ENCODE measurements around the gene TRIP10. TPM values are rescaled to one million over a fixed set of nuclear protein-coding genes. Genes with fewer than 3 reads are reported as not detected.

TRIP10 gene
- total and polyA plus RNA-seq, 2 of the 13 experiments (the other 11 are each of a cell fraction or from before 2014, with no cell fraction given): 32.5 to 33.2 TPM

DNA sequence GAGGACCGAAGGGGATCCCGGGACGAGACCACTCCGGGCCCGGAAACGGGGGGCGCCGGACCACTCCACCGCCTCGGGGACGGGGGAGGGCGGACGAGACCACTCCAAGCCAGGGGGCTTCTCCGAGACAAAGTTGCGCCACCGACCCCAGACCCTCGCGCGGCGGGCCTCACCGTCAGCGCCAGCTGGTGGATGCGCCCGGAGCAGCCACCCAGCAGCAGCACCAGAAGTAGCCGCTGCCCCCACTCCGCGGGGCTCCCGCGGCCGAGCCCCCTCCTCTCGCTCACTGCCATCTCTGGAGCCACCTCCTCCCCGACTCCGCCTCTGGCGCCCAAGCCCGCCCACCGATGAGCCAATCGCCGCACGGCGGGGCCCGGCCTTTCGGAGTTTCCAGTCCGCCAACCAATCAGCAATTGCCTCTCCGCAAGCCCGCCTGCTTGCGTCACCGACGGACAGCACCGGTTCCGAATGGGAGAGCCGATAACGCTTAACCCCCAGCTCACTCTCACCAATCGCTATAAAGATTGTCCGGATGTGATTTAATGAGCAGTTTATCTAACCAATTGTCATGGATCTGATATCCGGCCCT lies 2.1 kb upstream of the TRIP10 start, which contains the start of gene GPR108 (continued):
- TF ChIP-seq, protein P1, sequence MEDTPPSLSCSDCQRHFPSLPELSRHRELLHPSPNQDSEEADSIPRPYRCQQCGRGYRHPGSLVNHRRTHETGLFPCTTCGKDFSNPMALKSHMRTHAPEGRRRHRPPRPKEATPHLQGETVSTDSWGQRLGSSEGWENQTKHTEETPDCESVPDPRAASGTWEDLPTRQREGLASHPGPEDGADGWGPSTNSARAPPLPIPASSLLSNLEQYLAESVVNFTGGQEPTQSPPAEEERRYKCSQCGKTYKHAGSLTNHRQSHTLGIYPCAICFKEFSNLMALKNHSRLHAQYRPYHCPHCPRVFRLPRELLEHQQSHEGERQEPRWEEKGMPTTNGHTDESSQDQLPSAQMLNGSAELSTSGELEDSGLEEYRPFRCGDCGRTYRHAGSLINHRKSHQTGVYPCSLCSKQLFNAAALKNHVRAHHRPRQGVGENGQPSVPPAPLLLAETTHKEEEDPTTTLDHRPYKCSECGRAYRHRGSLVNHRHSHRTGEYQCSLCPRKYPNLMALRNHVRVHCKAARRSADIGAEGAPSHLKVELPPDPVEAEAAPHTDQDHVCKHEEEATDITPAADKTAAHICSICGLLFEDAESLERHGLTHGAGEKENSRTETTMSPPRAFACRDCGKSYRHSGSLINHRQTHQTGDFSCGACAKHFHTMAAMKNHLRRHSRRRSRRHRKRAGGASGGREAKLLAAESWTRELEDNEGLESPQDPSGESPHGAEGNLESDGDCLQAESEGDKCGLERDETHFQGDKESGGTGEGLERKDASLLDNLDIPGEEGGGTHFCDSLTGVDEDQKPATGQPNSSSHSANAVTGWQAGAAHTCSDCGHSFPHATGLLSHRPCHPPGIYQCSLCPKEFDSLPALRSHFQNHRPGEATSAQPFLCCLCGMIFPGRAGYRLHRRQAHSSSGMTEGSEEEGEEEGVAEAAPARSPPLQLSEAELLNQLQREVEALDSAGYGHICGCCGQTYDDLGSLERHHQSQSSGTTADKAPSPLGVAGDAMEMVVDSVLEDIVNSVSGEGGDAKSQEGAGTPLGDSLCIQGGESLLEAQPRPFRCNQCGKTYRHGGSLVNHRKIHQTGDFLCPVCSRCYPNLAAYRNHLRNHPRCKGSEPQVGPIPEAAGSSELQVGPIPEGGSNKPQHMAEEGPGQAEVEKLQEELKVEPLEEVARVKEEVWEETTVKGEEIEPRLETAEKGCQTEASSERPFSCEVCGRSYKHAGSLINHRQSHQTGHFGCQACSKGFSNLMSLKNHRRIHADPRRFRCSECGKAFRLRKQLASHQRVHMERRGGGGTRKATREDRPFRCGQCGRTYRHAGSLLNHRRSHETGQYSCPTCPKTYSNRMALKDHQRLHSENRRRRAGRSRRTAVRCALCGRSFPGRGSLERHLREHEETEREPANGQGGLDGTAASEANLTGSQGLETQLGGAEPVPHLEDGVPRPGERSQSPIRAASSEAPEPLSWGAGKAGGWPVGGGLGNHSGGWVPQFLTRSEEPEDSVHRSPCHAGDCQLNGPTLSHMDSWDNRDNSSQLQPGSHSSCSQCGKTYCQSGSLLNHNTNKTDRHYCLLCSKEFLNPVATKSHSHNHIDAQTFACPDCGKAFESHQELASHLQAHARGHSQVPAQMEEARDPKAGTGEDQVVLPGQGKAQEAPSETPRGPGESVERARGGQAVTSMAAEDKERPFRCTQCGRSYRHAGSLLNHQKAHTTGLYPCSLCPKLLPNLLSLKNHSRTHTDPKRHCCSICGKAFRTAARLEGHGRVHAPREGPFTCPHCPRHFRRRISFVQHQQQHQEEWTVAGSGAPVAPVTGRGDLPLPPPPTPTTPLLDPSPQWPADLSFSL (CRISPR knock-in tag; IDR thresholded peaks at IDR 0.05): no peak
- TF ChIP-seq ZNF138 (CRISPR knock-in tag; IDR thresholded peaks at IDR 0.05; ENCODE audit: low read depth) (no peak), CREM (IDR thresholded peaks at IDR 0.05) (no peak; the same call in 1 of the 2 replicates), CREM (CRISPR knock-in tag; IDR thresholded peaks at IDR 0.05) (peak; percentile 74; the same call in 1 of the 2 replicates), ZBTB42 (CRISPR knock-in tag; IDR thresholded peaks at IDR 0.05) (no peak; the same call in 1 of the 2 replicates), ZNF24 (IDR thresholded peaks at IDR 0.05) (no peak), SNRNP70 (IDR thresholded peaks at IDR 0.05; ENCODE audit: low read depth, low read length) (no peak), NFYC (CRISPR knock-in tag; IDR thresholded peaks at IDR 0.05) (peak; percentile 99), SP1 (IDR thresholded peaks at IDR 0.05) (peak; percentile 56), SP1 (CRISPR knock-in tag; IDR thresholded peaks at IDR 0.05) (peak; percentile 79), U2AF2 (IDR thresholded peaks at IDR 0.05; ENCODE audit: low read depth, low read length) (no peak), SRSF9 (IDR thresholded peaks at IDR 0.05; ENCODE audit: borderline replicate concordance, insufficient read depth, low read depth, low read length, poor library complexity, severe bottlenecking) (no peak), CHD4 (IDR thresholded peaks at IDR 0.05; ENCODE audit: borderline replicate concordance, low read length) (no peak), RBAK (CRISPR knock-in tag; IDR thresholded peaks at IDR 0.05) (no peak)
- TF ChIP-seq, protein P2, sequence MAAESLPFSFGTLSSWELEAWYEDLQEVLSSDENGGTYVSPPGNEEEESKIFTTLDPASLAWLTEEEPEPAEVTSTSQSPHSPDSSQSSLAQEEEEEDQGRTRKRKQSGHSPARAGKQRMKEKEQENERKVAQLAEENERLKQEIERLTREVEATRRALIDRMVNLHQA (CRISPR knock-in tag; IDR thresholded peaks at IDR 0.05): no peak
- TF ChIP-seq, protein P3, sequence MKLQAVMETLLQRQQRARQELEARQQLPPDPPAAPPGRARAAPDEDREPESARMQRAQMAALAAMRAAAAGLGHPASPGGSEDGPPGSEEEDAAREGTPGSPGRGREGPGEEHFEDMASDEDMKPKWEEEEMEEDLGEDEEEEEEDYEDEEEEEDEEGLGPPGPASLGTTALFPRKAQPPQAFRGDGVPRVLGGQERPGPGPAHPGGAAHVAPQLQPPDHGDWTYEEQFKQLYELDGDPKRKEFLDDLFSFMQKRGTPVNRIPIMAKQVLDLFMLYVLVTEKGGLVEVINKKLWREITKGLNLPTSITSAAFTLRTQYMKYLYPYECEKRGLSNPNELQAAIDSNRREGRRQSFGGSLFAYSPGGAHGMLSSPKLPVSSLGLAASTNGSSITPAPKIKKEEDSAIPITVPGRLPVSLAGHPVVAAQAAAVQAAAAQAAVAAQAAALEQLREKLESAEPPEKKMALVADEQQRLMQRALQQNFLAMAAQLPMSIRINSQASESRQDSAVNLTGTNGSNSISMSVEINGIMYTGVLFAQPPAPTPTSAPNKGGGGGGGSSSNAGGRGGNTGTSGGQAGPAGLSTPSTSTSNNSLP (IDR thresholded peaks at IDR 0.05; ENCODE audit: low read depth, low read length): peak; percentile 81
- TF ChIP-seq, protein P4, sequence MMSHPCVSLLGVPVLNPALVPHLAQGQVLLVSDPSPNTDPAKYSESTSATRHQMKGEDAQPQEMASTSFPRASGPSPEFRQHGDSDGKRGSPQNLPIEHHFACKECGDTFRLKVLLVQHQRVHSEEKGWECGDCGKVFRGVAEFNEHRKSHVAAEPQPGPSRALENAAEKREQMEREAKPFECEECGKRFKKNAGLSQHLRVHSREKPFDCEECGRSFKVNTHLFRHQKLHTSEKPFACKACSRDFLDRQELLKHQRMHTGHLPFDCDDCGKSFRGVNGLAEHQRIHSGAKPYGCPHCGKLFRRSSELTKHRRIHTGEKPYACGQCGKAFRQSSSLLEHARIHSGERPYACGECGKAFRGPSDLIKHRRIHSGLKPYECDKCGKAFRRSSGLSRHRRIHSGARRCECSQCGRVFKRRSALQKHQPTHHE (CRISPR knock-in tag; IDR thresholded peaks at IDR 0.05; ENCODE audit: borderline replicate concordance): no peak
- TF ChIP-seq, protein P5, sequence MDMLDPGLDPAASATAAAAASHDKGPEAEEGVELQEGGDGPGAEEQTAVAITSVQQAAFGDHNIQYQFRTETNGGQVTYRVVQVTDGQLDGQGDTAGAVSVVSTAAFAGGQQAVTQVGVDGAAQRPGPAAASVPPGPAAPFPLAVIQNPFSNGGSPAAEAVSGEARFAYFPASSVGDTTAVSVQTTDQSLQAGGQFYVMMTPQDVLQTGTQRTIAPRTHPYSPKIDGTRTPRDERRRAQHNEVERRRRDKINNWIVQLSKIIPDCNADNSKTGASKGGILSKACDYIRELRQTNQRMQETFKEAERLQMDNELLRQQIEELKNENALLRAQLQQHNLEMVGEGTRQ (IDR thresholded peaks at IDR 0.05; ENCODE audit: low read depth, low read length): no peak
- TF ChIP-seq, protein P5 (CRISPR knock-in tag; IDR thresholded peaks at IDR 0.05; ENCODE audit: borderline replicate concordance): no peak

All from HepG2 (cell line).